H9 (cell line): ENCODE measurements around the gene TNFRSF17. TPM values are rescaled to one million over a fixed set of nuclear protein-coding genes. Genes with fewer than 3 reads are reported as not detected.

ENCODE experiments used
- DNase-seq: peaks from one replicate; pipeline ENCODE4 v3.0.0-alpha.2; 2017
- H2AFZ ChIP-seq: one replicate; pipeline ENCODE4 v1.6.1; 2013; ENCODE audit warnings: mild to moderate bottlenecking, low read length, control low read depth, moderate library complexity
- H2AK5ac ChIP-seq: 2 replicates; pipeline ENCODE4 v1.6.1; 2013; ENCODE audit warnings: low read length, control low read depth, mixed read lengths; ENCODE audit not compliant: insufficient read length
- H2BK120ac ChIP-seq: one replicate; pipeline ENCODE4 v1.6.1; 2013; ENCODE audit warnings: low read depth, mild to moderate bottlenecking, low read length, control low read depth, inconsistent platforms; ENCODE audit not compliant: poor library complexity, severe bottlenecking
- H2BK12ac ChIP-seq: 2 replicates; pipeline ENCODE4 v1.6.1; 2013; ENCODE audit warnings: low read length, control low read depth, mixed read lengths, low read depth; ENCODE audit not compliant: insufficient read length
- H2BK15ac ChIP-seq: 2 replicates; pipeline ENCODE4 v1.6.1; 2013; ENCODE audit warnings: low read depth, low read length, control low read depth
- H2BK20ac ChIP-seq: one replicate; pipeline ENCODE4 v1.6.1; 2013; ENCODE audit warnings: low read depth, mild to moderate bottlenecking, low read length, control low read depth, inconsistent platforms; ENCODE audit not compliant: poor library complexity, severe bottlenecking
- H2BK5ac ChIP-seq: 2 replicates; pipeline ENCODE4 v1.6.1; 2013; ENCODE audit warnings: low read length, control low read depth, mixed read lengths; ENCODE audit not compliant: insufficient read length
- H3K14ac ChIP-seq: 2 replicates; pipeline ENCODE4 v1.6.1; 2013; ENCODE audit warnings: low read length, control low read depth; ENCODE audit not compliant: insufficient read depth
- H3K18ac ChIP-seq: 2 replicates; pipeline ENCODE4 v1.6.1; 2013; ENCODE audit warnings: low read depth, mild to moderate bottlenecking, mixed read lengths, low read length, control low read depth; ENCODE audit not compliant: insufficient read length
- H3K23ac ChIP-seq: 2 replicates; pipeline ENCODE4 v1.6.1; 2013; ENCODE audit warnings: low read length, control low read depth, mixed read lengths, low read depth; ENCODE audit not compliant: insufficient read length
- H3K23me2 ChIP-seq: 2 replicates; pipeline ENCODE4 v1.6.1; 2013; ENCODE audit warnings: low read depth, mild to moderate bottlenecking, mixed read lengths, low read length, control low read depth; ENCODE audit not compliant: insufficient read length, poor library complexity, severe bottlenecking
- H3K27ac ChIP-seq: 2 replicates; pipeline ENCODE4 v1.5.1; 2013; ENCODE audit warnings: low read length, control low read depth, mixed read lengths, low read depth; ENCODE audit not compliant: insufficient read length
- H3K27me3 ChIP-seq: 2 replicates; pipeline ENCODE4 v1.6.1; 2013; ENCODE audit warnings: low read length, control low read depth, inconsistent platforms; ENCODE audit not compliant: insufficient read depth
- H3K4ac ChIP-seq: 2 replicates; pipeline ENCODE4 v1.6.1; 2013; ENCODE audit warnings: low read depth, mild to moderate bottlenecking, control low read depth, inconsistent platforms, low read length, moderate library complexity
- H3K4me1 ChIP-seq: 2 replicates; pipeline ENCODE4 v1.6.1; 2013; ENCODE audit warnings: low read length, control low read depth, inconsistent platforms; ENCODE audit not compliant: insufficient read depth
- H3K4me2 ChIP-seq: 2 replicates; pipeline ENCODE4 v1.6.1; 2013; ENCODE audit warnings: low read length, control low read depth, mixed read lengths; ENCODE audit not compliant: insufficient read length, insufficient read depth
- H3K56ac ChIP-seq: 2 replicates; pipeline ENCODE4 v1.6.1; 2013; ENCODE audit warnings: low read depth, mild to moderate bottlenecking, mixed read lengths, low read length, control low read depth; ENCODE audit not compliant: insufficient read length
- H3K79me1 ChIP-seq: 2 replicates; pipeline ENCODE4 v1.6.1; 2013; ENCODE audit warnings: low read depth, mild to moderate bottlenecking, moderate library complexity, low read length, control low read depth, inconsistent platforms; ENCODE audit not compliant: insufficient read depth, poor library complexity, severe bottlenecking
- H3K79me2 ChIP-seq: 2 replicates; pipeline ENCODE4 v1.6.1; 2013; ENCODE audit warnings: low read length, control low read depth, inconsistent platforms; ENCODE audit not compliant: insufficient read depth
- H3K9ac ChIP-seq: 2 replicates; pipeline ENCODE4 v1.6.1; 2013; ENCODE audit warnings: low read length, control low read depth, mixed read lengths; ENCODE audit not compliant: insufficient read length; ENCODE audit errors: extremely low read depth
- H3K9me3 ChIP-seq: one replicate; pipeline ENCODE4 v1.6.1; 2013; ENCODE audit warnings: low read depth, low read length, inconsistent platforms; ENCODE audit not compliant: control insufficient read depth
- H3T11ph ChIP-seq: one replicate; pipeline ENCODE4 v1.6.1; 2013; ENCODE audit warnings: mild to moderate bottlenecking, low read length, control low read depth, inconsistent platforms
- H4K20me1 ChIP-seq: one replicate; pipeline ENCODE4 v1.6.1; 2013; ENCODE audit not compliant: control insufficient read depth, insufficient read length, insufficient read depth
- H4K5ac ChIP-seq: 2 replicates; pipeline ENCODE4 v1.6.1; 2013; ENCODE audit warnings: low read depth, mild to moderate bottlenecking, mixed read lengths, low read length, control low read depth; ENCODE audit not compliant: insufficient read length
- H4K8ac ChIP-seq: replicated peaks from 2 replicates; pipeline ENCODE4 v1.6.1; 2013; ENCODE audit warnings: low read length, control low read depth, mixed read lengths, low read depth; ENCODE audit not compliant: insufficient read length
- H4K91ac ChIP-seq: 2 replicates; pipeline ENCODE4 v1.6.1; 2013; ENCODE audit warnings: low read depth, mild to moderate bottlenecking, moderate library complexity, mixed read lengths, low read length, control low read depth; ENCODE audit not compliant: insufficient read length
- H3K27ac Mint-ChIP-seq, 3 experiments: 2 replicates in 2 of 3; 3 replicates in 1 of 3; pipeline ENCODE4 v1.8.0; 2020 to 2021; ENCODE audit warnings: mixed read lengths in 3 of 3, mild to moderate bottlenecking in 1 of 3, moderate library complexity in 1 of 3
- H3K27me3 Mint-ChIP-seq: 2 replicates; pipeline ENCODE4 v1.8.0; 2021; ENCODE audit warnings: low read depth, mild to moderate bottlenecking, moderate library complexity, mixed read lengths
- H3K36me3 Mint-ChIP-seq, 3 experiments: 2 replicates in 2 of 3; 3 replicates in 1 of 3; pipeline ENCODE4 v1.8.0; 2020 to 2021; ENCODE audit warnings: low read depth in 3 of 3, mixed read lengths in 3 of 3; ENCODE audit not compliant: insufficient read depth in 1 of 3
- H3K4me1 Mint-ChIP-seq, 2 experiments: 2 replicates each; pipeline ENCODE4 v1.8.0; 2020; ENCODE audit warnings: mixed read lengths in 2 of 2
- H3K4me3 Mint-ChIP-seq, 2 experiments: 2 replicates in 1 of 2; 3 replicates in 1 of 2; pipeline ENCODE4 v1.8.0; 2020 to 2021; ENCODE audit warnings: mild to moderate bottlenecking in 2 of 2, mixed read lengths in 2 of 2, moderate library complexity in 1 of 2
- H3K9me3 Mint-ChIP-seq, 2 experiments: 2 replicates in 1 of 2; 3 replicates in 1 of 2; pipeline ENCODE4 v1.8.0; 2020; ENCODE audit warnings: mild to moderate bottlenecking in 2 of 2, mixed read lengths in 2 of 2, moderate library complexity in 1 of 2
- WGBS: extraction: QIAGEN DNeasy Blood & Tissue Kit; methylation state at CpG from one replicate; pipeline ENCODE4 v1.1.7; 2013; ENCODE audit warnings: missing lambda C conversion rate, low lambda C conversion rate, mixed read lengths; ENCODE audit not compliant: insufficient read length; ENCODE audit errors: extremely low coverage; 5-methylcytosine and 5-hydroxymethylcytosine counted together
- total RNA-seq: library from RNA; stranded (reverse); gene quantifications from 2 replicates; pipeline ENCODE4 v1.2.1, GENCODE V29; 2021
- TF ChIP-seq, protein P1 (sequence below): fragments of 200-600 bp; sonication (generic); conservative IDR thresholded peaks from 3 replicates; pipeline ENCODE4 v1.8.0; 2021; ENCODE audit warnings: antibody characterized with exemption, mild to moderate bottlenecking

The TNFRSF17 gene
- total RNA-seq, 1 experiment from 2014 or later, result not detected

DNA sequence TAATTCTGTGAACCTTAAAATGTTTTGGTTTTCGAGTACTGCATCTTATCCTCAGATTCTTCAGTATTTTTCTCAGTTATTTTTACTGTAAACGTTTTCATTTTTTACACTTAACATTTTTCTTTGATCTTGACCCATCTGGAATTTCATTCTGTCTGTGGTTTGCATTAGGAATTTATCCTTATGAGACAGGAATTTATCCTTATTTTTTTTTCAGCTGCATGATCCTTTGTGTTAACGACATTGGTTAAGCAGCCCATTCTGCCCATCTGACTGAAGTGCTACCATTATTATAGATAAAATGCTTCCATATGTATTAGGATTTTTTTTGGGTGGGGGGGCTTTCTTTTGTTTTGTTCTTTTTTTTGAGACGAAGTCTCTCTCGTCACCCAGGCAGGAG lies 52.5 kb downstream of the TNFRSF17 start:
- Histone ChIP-seq H2BK15ac (no peak overlapping the region), H2AFZ (no peak overlapping the region), H3K23me2 (no peaks in the 10 kb centered on the region), H4K91ac (no peak overlapping the region), H3K4ac (no peak overlapping the region), H2AK5ac (no peak overlapping the region), H4K20me1 (no peaks in the 10 kb centered on the region), H2BK12ac (no peak overlapping the region), H3K9me3 (no peaks in the 10 kb centered on the region), H3K14ac (no peak overlapping the region), H3K9ac (no peak overlapping the region), H3K79me2 (no peaks in the 10 kb centered on the region), H3K27ac (no peak overlapping the region), H3K27me3 (no peaks in the 10 kb centered on the region), H3K18ac (no peak overlapping the region), H2BK120ac (no peak overlapping the region), H3K23ac (no peak overlapping the region), H3K56ac (no peak overlapping the region), H3T11ph (no peak overlapping the region), H3K4me1 (no peaks in the 10 kb centered on the region), H4K8ac (no peak overlapping the region), H4K5ac (no peak overlapping the region), H3K79me1 (no peaks in the 10 kb centered on the region), H2BK5ac (no peak overlapping the region), H3K4me2 (no peak overlapping the region), H2BK20ac (no peak overlapping the region)
- TF ChIP-seq, protein P1, sequence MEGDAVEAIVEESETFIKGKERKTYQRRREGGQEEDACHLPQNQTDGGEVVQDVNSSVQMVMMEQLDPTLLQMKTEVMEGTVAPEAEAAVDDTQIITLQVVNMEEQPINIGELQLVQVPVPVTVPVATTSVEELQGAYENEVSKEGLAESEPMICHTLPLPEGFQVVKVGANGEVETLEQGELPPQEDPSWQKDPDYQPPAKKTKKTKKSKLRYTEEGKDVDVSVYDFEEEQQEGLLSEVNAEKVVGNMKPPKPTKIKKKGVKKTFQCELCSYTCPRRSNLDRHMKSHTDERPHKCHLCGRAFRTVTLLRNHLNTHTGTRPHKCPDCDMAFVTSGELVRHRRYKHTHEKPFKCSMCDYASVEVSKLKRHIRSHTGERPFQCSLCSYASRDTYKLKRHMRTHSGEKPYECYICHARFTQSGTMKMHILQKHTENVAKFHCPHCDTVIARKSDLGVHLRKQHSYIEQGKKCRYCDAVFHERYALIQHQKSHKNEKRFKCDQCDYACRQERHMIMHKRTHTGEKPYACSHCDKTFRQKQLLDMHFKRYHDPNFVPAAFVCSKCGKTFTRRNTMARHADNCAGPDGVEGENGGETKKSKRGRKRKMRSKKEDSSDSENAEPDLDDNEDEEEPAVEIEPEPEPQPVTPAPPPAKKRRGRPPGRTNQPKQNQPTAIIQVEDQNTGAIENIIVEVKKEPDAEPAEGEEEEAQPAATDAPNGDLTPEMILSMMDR, result no peak
- H3K36me3 Mint-ChIP-seq, result no peaks in the 10 kb centered on the region
- no CpG with 5 or more reads among the region's 5 CpGs for WGBS
- no peaks in the 10 kb centered on the region; a peak in 1 of 4 replicates for H3K4me1 Mint-ChIP-seq
- no peaks in the 10 kb centered on the region for H3K9me3 Mint-ChIP-seq
- H3K27me3 Mint-ChIP-seq, result no peaks in the 10 kb centered on the region
- H3K27ac Mint-ChIP-seq, result no peak overlapping the region
- no peak for DNase-seq
- H3K4me3 Mint-ChIP-seq, result no peak overlapping the region

Other genes with a start within 250 kb of the TNFRSF17 start
- 12.2 and 15.3 TPM in 2 replicates for gene TXNDC11, start 222.4 kb upstream of the TNFRSF17 start, total RNA-seq
- 43.1 and 43.5 TPM in 2 replicates for gene ZC3H7A, start 168.0 kb upstream of the TNFRSF17 start, total RNA-seq
- 334 and 343 TPM in 2 replicates for gene RSL1D1, start 113.7 kb upstream of the TNFRSF17 start, total RNA-seq
- gene GSPT1, start 49.3 kb upstream of the TNFRSF17 start, total RNA-seq, result 173 and 179 TPM in 2 replicates
- gene NPIPB2, start 23.2 kb upstream of the TNFRSF17 start, total RNA-seq, result 5.7 and 12.5 TPM in 2 replicates
- 8.0 and 8.6 TPM in 2 replicates for gene SNX29, start 11.5 kb downstream of the TNFRSF17 start, total RNA-seq